PC-3 (cell line): ENCODE results near the gene ZNF507. TPM values are rescaled to one million over a fixed set of nuclear protein-coding genes. Genes with fewer than 3 reads are reported as not detected.

Source experiments
- ATAC-seq: fragments of 200-7000 bp; cut with Tn5 transposase; 2 replicates; pipeline ENCODE4 v1.9.1; 2020; ENCODE audit warnings: mild to moderate bottlenecking, moderate library complexity
- BruUV-seq: library from RNA; stranded (reverse); fragments of 400-500 nt; replicated peaks from 2 replicates; lab custom pipeline; 2021; lab: Mats Ljungman, UMichigan
- CTCF ChIA-PET: fragments of 300-600 bp; sonication (Branson Sonifier 250); formaldehyde crosslinking; loops from one replicate; lab custom pipeline; 2022; ENCODE audit warnings: antibody characterized with exemption; lab: Charles Lee
- POLR2A ChIA-PET: fragments of 300-600 bp; sonication (Branson Sonifier 250); formaldehyde crosslinking; loops from one replicate; lab custom pipeline; 2022; ENCODE audit warnings: antibody characterized with exemption; ENCODE audit not compliant: unreplicated experiment; lab: Charles Lee
- DNase-seq: peaks from one replicate; pipeline ENCODE4 v3.0.0-alpha.2; 2015
- H2AFZ ChIP-seq: fragments of 300-600 bp; sonication (generic); 2 replicates; pipeline ENCODE4 v1.6.0; 2016; ENCODE audit warnings: antibody characterized with exemption, low read length
- H3F3A ChIP-seq: fragments of 300-600 bp; sonication (generic); one replicate; pipeline ENCODE4 v1.6.0; 2017; ENCODE audit warnings: antibody characterized with exemption, low read length, control low read depth, mild to moderate bottlenecking; ENCODE audit not compliant: unreplicated experiment
- H3K27ac ChIP-seq: fragments of 300-600 bp; sonication (generic); 2 replicates; pipeline ENCODE4 v1.5.1; 2016; ENCODE audit warnings: mild to moderate bottlenecking, low read length
- H3K27me3 ChIP-seq: fragments of 300-600 bp; sonication (generic); 2 replicates; pipeline ENCODE4 v1.6.1; 2016; ENCODE audit warnings: low read length, mixed read lengths
- H3K36me3 ChIP-seq: fragments of 300-600 bp; sonication (generic); 2 replicates; pipeline ENCODE4 v1.6.1; 2016; ENCODE audit warnings: low read depth, mixed run types, low read length, mixed read lengths
- H3K4me1 ChIP-seq: fragments of 300-600 bp; sonication (generic); 2 replicates; pipeline ENCODE4 v1.5.1; 2016; ENCODE audit warnings: low read length; ENCODE audit not compliant: insufficient read depth
- H3K4me2 ChIP-seq: fragments of 300-600 bp; sonication (generic); 2 replicates; pipeline ENCODE4 v1.6.0; 2016; ENCODE audit warnings: low read length
- H3K4me3 ChIP-seq: fragments of 300-600 bp; sonication (generic); 2 replicates; pipeline ENCODE4 v1.5.1; 2016; ENCODE audit warnings: mild to moderate bottlenecking, low read length, mixed read lengths
- H3K79me2 ChIP-seq: fragments of 300-600 bp; sonication (generic); 2 replicates; pipeline ENCODE4 v1.6.1; 2017; ENCODE audit warnings: low read length, mixed read lengths
- H3K9ac ChIP-seq: fragments of 300-600 bp; sonication (generic); 2 replicates; pipeline ENCODE4 v1.6.0; 2016; ENCODE audit warnings: mild to moderate bottlenecking, low read length
- H3K9me2 ChIP-seq: fragments of 300-600 bp; sonication (generic); replicated peaks from 2 replicates; pipeline ENCODE4 v1.6.1; 2016; ENCODE audit warnings: mixed run types, low read length, mixed read lengths
- H3K9me3 ChIP-seq: fragments of 300-600 bp; sonication (generic); 2 replicates; pipeline ENCODE4 v1.6.1; 2016; ENCODE audit warnings: low read length, mixed read lengths
- H4K20me1 ChIP-seq: fragments of 300-600 bp; sonication (generic); 2 replicates; pipeline ENCODE4 v1.6.1; 2016; ENCODE audit warnings: low read length, mixed read lengths
- EZH2 ChIP-seq: fragments of 300-600 bp; sonication (generic); IDR thresholded peaks from one replicate; pipeline ENCODE4 v1.6.1; 2017; ENCODE audit warnings: antibody characterized with exemption, mild to moderate bottlenecking, low read length; ENCODE audit not compliant: unreplicated experiment
- EZH2phosphoT487 ChIP-seq: fragments of 300-600 bp; sonication (generic); IDR thresholded peaks from 2 replicates; pipeline ENCODE4 v1.6.1; 2018; ENCODE audit warnings: mild to moderate bottlenecking, antibody characterized with exemption, low read length, borderline replicate concordance
- intact Hi-C: fragments of 100-400 bp; cut with micrococcal nuclease; formaldehyde crosslinking; loops from 2 replicates; pipeline ENCODE4 v1.9.0; 2023
- total RNA-seq: library from RNA; depleted of rRNA; stranded (reverse); fragments of >200 nt; gene quantifications from 2 replicates; pipeline ENCODE4 v1.2.3, GENCODE V29; 2014
- TF ChIP-seq, protein P1 (sequence below): fragments of 300-600 bp; sonication (generic); conservative IDR thresholded peaks from 2 replicates; pipeline ENCODE4 v1.5.1; 2017; ENCODE audit warnings: antibody characterized with exemption, low read depth, mild to moderate bottlenecking, low read length

ZNF507 gene
- total RNA-seq, 1 experiment from 2014 or later = 4.9 TPM

DNA sequence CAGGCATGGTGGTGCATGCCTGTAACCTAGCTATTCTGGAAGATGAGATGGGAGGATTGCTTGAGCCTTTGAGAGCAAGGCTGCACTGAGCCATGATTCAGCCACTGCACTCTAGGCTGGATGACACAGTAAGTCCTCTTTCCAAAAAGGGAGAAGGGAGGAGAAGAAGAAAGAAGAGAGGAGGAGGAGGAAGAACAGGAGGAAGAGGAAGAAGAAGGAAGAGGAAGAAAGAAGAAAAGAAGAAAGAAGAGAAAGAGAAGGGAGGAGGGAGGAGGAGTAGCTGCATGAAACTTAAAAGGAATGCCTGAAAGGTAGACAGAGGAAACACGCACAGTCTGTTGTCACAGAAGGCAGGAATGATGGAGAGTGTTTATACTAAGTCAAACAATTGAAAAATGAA lies 56.6 kb downstream of the ZNF507 start:
- TF ChIP-seq EZH2phosphoT487 (no peak), EZH2 (no peak)
- TF ChIP-seq, protein P1, sequence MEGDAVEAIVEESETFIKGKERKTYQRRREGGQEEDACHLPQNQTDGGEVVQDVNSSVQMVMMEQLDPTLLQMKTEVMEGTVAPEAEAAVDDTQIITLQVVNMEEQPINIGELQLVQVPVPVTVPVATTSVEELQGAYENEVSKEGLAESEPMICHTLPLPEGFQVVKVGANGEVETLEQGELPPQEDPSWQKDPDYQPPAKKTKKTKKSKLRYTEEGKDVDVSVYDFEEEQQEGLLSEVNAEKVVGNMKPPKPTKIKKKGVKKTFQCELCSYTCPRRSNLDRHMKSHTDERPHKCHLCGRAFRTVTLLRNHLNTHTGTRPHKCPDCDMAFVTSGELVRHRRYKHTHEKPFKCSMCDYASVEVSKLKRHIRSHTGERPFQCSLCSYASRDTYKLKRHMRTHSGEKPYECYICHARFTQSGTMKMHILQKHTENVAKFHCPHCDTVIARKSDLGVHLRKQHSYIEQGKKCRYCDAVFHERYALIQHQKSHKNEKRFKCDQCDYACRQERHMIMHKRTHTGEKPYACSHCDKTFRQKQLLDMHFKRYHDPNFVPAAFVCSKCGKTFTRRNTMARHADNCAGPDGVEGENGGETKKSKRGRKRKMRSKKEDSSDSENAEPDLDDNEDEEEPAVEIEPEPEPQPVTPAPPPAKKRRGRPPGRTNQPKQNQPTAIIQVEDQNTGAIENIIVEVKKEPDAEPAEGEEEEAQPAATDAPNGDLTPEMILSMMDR = no peak
- ChIA-PET POLR2A (no interaction called here), CTCF (no interaction called here)
- Histone ChIP-seq H3K4me3 (no peak overlapping the region), H3K27ac (no peak overlapping the region), H3K27me3 (no peaks in the 10 kb centered on the region), H3F3A (no peaks in the 10 kb centered on the region), H4K20me1 (no peaks in the 10 kb centered on the region), H3K4me1 (peaks cover 19% of the 10 kb centered on the region), H3K9me2 (no peaks in the 10 kb centered on the region), H3K9me3 (no peaks in the 10 kb centered on the region), H3K4me2 (no peak overlapping the region), H3K79me2 (peaks cover 19% of the 10 kb centered on the region), H3K36me3 (no peaks in the 10 kb centered on the region), H2AFZ (no peak overlapping the region), H3K9ac (no peak overlapping the region)
- no TSS peak for BruUV-seq
- DNase-seq (no peak), ATAC-seq (no peak)
- intact Hi-C loops = no loop called here

DNA sequence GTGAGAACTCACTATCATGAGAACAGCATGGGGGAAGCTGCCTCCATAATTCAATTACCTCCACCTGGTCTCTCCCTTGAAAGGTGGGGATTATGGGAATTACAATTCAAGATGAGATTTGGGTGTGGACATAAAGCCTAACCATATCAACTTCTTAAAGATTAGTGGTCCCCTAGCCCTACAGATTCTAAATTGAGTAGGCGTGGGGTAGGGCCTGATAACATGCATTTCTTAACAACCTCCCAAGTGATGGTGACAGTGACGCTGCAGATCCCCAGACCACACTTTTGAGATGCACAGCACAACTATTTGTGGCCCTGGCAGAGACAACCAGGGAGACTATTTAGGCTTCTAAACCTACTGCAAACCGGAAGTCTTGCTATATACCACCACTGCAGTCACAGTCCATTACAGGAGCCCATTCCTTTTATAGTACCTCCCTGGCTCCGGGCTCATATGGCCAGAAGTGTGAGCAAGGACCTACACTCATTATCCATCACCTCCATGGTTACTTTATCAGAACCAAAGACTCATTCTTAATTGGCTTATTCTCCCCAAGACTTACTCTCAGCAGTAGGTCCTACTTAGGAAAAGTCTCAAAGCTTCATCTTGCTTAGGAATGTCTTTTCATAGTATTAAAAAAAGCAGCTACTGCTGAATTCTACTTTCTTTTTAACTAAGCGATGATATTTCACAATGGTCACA lies 58.0 kb downstream of the ZNF507 start:
- Histone ChIP-seq H3K27ac (no peak overlapping the region), H4K20me1 (no peaks in the 10 kb centered on the region), H3K27me3 (no peaks in the 10 kb centered on the region), H3K9me3 (no peaks in the 10 kb centered on the region), H3K79me2 (peaks cover 19% of the 10 kb centered on the region), H3K9me2 (no peaks in the 10 kb centered on the region), H3K9ac (no peak overlapping the region), H2AFZ (no peak overlapping the region), H3K36me3 (no peaks in the 10 kb centered on the region), H3K4me3 (no peak overlapping the region), H3F3A (no peaks in the 10 kb centered on the region), H3K4me2 (no peak overlapping the region), H3K4me1 (peaks cover 18% of the 10 kb centered on the region)
- no TSS peak for BruUV-seq
- intact Hi-C loops = no loop called here
- ATAC-seq = no peak
- CTCF ChIA-PET = no interaction called here
- POLR2A ChIA-PET = no interaction called here
- no peak for DNase-seq
- TF ChIP-seq EZH2 = no peak
- no peak for TF ChIP-seq EZH2phosphoT487
- TF ChIP-seq, protein P1 = no peak

DNA sequence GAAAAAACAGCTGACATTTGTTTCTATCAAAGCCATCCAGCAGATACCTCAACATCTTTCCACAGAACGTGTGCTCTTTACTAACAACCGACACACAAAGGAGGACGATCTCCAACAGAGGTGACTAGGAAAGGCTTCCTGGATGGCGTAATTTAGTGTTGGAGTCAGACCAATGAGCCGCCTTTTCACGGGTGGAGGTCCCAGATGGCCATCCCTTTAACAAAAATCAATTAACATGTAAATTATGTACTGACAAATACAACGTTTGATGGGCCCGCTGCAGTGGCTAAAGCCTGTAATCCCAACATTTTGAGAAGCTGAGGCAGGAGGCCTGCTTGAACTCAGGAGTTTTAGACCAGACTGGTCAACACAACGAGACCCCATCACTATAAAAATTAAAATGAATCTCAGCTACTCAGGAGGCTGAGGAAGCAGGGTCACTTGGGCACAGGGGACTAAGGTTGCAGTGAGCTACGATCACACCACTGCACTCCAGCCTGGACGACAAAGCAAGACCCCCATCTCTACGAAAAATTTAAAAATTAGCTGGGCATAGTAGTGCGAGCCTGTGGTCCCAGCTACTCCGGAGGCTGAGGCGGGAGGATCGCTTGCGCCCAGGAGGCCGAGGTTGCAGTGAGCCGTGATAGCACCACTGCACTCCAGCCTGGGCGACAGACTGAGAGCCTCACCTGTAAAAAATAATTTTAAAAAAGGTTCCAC lies 59.0 kb downstream of the ZNF507 start:
- intact Hi-C loops = no loop called here
- H2AFZ ChIP-seq = peak overlapping the region; percentile 84; the same call in 1 of the 2 replicates
- H3K9ac ChIP-seq = peak overlapping the region; percentile 97
- no TSS peak for BruUV-seq
- DNase-seq = no peak
- no peaks in the 10 kb centered on the region for H3F3A ChIP-seq
- ChIA-PET CTCF (no interaction called here), POLR2A (no interaction called here)
- H3K36me3 ChIP-seq = no peaks in the 10 kb centered on the region
- no peaks in the 10 kb centered on the region for H4K20me1 ChIP-seq
- no peaks in the 10 kb centered on the region for H3K9me3 ChIP-seq
- no peaks in the 10 kb centered on the region for H3K27me3 ChIP-seq
- peak overlapping the region; percentile 88 for H3K4me2 ChIP-seq
- peaks cover 18% of the 10 kb centered on the region for H3K4me1 ChIP-seq
- ATAC-seq = no peak
- H3K9me2 ChIP-seq = no peaks in the 10 kb centered on the region
- no peak overlapping the region for H3K27ac ChIP-seq
- H3K79me2 ChIP-seq = peaks cover 19% of the 10 kb centered on the region
- TF ChIP-seq EZH2 (no peak), EZH2phosphoT487 (no peak)
- TF ChIP-seq, protein P1 = no peak
- peak overlapping the region; percentile 87 for H3K4me3 ChIP-seq
